GM18526 (cell line): ENCODE results near the gene CYTH4.

Source experiments
- POLR2A ChIP-seq: IDR thresholded peaks from 3 replicates; pipeline ENCODE4 v1.6.1; 2011; ENCODE audit not compliant: insufficient read length; ENCODE audit errors: extremely low read depth

CYTH4 gene

GRCh38 chr22:37334859-37335805 is 52.8 kb downstream of the CYTH4 start:
- no peak for TF ChIP-seq POLR2A

DNA sequence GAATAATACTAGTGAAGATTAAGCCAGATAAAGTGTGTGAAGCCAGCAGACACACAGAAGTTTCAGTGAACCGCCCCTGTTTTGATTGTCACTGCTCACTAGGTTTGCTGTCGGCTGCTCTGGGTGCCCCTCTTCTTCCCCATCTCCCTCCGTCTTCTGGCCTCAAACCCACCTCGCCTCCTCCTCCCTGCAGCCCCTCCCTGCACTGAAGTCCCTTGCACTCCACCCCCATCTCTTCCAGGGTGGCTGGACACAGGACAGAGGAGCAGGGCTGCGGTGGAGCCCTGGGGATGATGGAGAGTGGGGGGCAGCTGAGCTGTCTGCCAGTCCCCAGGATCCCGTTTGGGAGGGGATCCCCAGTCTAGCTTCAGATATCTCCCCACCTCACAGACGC is 53.5 kb downstream of the CYTH4 start:
- no peak for TF ChIP-seq POLR2A

- TF ChIP-seq POLR2A = no peak
Observed at GRCh38 chr22:37336579-37336978, 54.3 kb downstream of the CYTH4 start.

GRCh38 chr22:37337204-37337943 is 55.1 kb downstream of the CYTH4 start:
- TF ChIP-seq POLR2A = no peak

GRCh38 chr22:37338539-37339246 is 56.4 kb downstream of the CYTH4 start:
- no peak for TF ChIP-seq POLR2A

DNA sequence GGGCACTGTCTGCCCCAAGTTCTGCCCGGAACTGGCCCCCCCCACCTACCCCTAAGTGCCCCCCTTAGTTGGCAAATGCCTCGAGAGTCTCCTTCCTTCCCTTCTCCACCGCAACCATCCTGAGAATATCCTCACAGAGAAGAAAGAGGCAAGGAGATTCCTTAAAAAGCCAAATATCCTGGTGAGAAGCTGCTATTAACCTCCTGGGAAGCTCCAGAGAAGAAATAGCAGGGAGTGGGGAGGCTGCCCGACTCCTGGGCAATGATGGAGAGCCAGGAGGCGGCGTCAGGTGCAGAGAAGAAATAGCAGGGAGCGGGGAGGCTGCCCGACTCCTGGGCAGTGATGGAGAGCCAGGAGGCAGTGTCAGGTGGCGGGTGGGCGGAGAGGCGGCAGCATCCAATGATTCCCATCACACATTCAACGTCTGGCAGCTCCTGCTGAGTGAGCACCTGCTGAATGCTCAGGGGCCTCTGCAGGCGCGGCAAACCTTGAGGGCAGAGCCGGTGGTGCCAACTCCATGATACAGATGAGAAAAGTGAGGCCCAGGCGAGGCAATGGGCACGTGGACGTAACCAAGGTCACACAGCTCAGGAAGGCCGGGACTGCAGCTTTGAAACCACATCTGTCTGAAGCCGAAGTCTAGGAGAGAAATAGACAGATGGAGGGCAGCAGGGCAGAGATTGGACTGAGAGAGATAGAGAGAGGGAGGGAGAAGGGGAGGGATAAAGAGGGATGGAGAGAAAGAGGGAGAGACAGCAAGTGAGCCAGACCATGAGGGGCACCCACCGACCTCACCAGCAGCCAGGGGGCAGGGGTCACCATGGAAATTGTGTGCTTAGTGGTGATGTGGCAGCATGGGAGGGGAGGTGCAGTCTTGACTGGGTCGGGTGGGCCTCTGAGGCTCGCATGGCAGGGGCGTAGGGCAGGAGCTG is 58.3 kb downstream of the CYTH4 start:
- no peak for TF ChIP-seq POLR2A

- TF ChIP-seq POLR2A = no peak
Observed at GRCh38 chr22:37342065-37342464, 59.8 kb downstream of the CYTH4 start.

GRCh38 chr22:37343348-37343747 is 61.0 kb downstream of the CYTH4 start:
- no peak for TF ChIP-seq POLR2A

DNA sequence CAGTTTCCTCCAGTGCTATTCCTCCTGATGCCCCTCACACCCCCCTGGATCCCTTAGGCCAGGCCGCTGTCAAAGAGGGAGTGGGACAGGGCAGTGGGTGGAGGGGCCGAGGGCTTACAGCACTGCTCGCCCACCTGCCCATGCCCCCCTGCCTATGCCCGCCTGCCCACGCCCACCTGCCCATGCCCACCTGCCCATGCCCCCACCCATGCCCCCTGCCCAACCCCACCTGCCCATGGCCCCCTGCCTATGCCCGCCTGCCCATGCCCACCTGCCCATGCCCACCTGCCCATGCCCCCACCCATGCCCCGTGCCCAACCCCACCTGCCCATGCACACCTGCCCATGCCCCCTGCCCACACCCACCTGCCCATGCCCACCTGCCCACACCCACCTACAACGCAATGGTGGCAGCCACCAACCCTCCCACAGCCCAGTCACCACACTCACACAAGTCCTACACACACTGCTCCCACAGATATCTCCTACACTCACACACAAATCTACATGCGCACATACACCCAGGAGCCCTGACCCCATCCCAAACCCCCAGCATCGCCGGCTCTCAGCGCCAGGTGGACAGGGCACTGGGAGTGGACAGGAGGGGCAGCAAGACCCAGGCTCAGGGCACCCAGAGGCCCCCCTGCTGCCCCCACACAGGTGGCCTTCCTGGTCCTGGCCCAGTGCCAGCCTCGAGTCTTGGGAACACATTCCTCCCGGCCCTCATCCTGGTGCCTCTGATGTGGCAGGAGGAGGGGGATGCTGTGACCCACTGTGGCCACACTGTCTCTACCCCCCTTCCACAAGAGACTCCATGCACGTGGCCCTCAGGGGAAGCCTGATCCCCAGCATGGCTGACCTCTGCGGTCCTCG is 61.8 kb downstream of the CYTH4 start:
- no peak for TF ChIP-seq POLR2A

GRCh38 chr22:37344735-37345449 is 62.6 kb downstream of the CYTH4 start:
- TF ChIP-seq POLR2A = no peak

- no peak for TF ChIP-seq POLR2A
Observed at GRCh38 chr22:37345863-37346504, 63.7 kb downstream of the CYTH4 start.

DNA sequence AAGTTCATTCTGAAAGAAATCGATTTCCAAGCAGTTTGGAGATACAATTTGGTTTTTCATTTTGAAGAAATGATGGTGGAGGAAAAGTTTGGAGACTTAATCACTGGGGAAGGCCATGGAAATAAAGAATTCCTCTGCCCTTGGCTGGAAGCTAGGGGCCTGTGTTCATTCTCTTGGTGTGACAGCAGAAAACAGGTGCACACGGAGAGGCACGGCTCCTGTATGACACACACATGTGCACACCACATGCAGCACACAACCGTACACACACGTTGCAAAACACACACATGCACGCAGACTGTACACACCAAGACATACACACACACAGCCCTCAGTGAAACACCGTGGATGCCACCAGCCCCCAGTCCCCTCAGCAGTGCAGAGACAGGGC is 64.2 kb downstream of the CYTH4 start:
- no peak for TF ChIP-seq POLR2A
